Measurements from ENCODE around the gene RAB30.

- TF ChIP-seq, protein P1, sequence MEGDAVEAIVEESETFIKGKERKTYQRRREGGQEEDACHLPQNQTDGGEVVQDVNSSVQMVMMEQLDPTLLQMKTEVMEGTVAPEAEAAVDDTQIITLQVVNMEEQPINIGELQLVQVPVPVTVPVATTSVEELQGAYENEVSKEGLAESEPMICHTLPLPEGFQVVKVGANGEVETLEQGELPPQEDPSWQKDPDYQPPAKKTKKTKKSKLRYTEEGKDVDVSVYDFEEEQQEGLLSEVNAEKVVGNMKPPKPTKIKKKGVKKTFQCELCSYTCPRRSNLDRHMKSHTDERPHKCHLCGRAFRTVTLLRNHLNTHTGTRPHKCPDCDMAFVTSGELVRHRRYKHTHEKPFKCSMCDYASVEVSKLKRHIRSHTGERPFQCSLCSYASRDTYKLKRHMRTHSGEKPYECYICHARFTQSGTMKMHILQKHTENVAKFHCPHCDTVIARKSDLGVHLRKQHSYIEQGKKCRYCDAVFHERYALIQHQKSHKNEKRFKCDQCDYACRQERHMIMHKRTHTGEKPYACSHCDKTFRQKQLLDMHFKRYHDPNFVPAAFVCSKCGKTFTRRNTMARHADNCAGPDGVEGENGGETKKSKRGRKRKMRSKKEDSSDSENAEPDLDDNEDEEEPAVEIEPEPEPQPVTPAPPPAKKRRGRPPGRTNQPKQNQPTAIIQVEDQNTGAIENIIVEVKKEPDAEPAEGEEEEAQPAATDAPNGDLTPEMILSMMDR (IDR thresholded peaks at IDR 0.05) = no peak
- TF ChIP-seq POLR2AphosphoS5 (IDR thresholded peaks at IDR 0.05) = no peak
- TF ChIP-seq POLR2A (IDR thresholded peaks at IDR 0.05) = no peak
- no peak for TF ChIP-seq EP300 (IDR thresholded peaks at IDR 0.05)
Observed at GRCh38 chr11:83070044-83070701, 1.5 kb downstream of the RAB30 start.
